Progenitor cell of endocrine pancreas (in vitro differentiated cells): ENCODE results near the gene ZNF48. TPM values are rescaled to one million over a fixed set of nuclear protein-coding genes. Genes with fewer than 3 reads are reported as not detected.

Experiments used
- DNase-seq: peaks from one replicate; pipeline ENCODE4 v3.0.0; 2021; ENCODE audit warnings: low spot score; ENCODE audit not compliant: unreplicated experiment
- H3K27ac Mint-ChIP-seq: 2 replicates; pipeline ENCODE4 v1.8.0; 2021; ENCODE audit warnings: mild to moderate bottlenecking, moderate library complexity, mixed read lengths
- H3K27me3 Mint-ChIP-seq: 2 replicates; pipeline ENCODE4 v1.8.0; 2021; ENCODE audit warnings: mixed read lengths
- H3K36me3 Mint-ChIP-seq: 2 replicates; pipeline ENCODE4 v1.8.0; 2022; ENCODE audit warnings: mixed read lengths; ENCODE audit not compliant: insufficient read depth
- H3K4me1 Mint-ChIP-seq: 2 replicates; pipeline ENCODE4 v1.8.0; 2021; ENCODE audit warnings: low read depth, mixed read lengths
- H3K4me3 Mint-ChIP-seq: 2 replicates; pipeline ENCODE4 v1.8.0; 2021; ENCODE audit warnings: low read depth, mild to moderate bottlenecking, moderate library complexity, mixed read lengths
- H3K9me3 Mint-ChIP-seq: 2 replicates; pipeline ENCODE4 v1.8.0; 2021; ENCODE audit warnings: low read depth, mixed read lengths
- total RNA-seq: library from RNA; stranded (reverse); gene quantifications from 2 replicates; pipeline ENCODE4 v1.2.1, GENCODE V29; 2021
- TF ChIP-seq, protein P1 (sequence below): fragments of 200-600 bp; sonication (generic); IDR thresholded peaks from one replicate; pipeline ENCODE4 v1.5.0; 2021; ENCODE audit warnings: antibody characterized with exemption, mild to moderate bottlenecking; ENCODE audit not compliant: unreplicated experiment

ZNF48 gene
- total RNA-seq, 1 donor from 2014 or later: 62.6 TPM

DNA sequence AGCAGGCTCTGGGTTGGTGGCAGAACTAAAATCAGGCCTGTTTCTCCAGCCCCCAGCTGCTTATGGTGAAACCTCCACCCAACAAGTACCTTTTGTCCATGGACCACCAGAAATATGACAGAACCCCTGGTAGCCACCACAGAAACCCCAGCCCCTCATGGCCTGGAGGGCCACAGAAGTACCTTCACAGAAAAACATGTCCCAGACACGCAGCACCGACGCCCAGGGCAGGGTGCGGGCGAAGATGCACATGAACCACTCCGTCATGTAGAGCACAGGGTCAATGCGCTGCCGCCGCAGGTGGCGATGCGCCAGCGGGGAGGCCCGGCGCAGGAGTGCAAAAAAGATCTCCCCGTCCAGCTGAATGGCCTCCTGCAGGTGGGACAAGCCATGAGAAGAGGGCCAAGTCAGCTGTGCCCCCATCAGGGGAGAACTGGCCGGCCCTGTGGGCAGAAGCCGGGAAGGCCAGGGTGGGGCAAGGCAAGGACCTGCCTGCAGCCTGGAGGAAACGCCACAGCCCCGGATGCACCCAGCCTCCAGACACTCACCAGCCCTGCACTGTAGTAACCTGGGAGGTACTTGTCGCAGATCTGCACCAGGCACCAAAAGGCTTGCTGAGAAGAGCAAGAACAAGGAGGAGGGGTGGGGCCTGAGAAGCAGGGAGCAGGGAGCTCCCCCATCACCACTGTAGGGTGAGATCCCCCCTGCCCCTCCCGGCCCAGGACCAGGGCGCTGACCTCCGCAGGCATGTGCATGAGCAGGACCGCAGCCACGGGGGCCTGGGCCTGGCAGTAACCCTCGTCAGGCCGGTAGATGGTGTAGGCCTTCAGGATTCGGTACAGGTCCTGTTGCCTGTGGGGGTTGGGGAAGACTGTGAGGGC is 36.0 kb upstream of the ZNF48 start:
- TF ChIP-seq, protein P1, sequence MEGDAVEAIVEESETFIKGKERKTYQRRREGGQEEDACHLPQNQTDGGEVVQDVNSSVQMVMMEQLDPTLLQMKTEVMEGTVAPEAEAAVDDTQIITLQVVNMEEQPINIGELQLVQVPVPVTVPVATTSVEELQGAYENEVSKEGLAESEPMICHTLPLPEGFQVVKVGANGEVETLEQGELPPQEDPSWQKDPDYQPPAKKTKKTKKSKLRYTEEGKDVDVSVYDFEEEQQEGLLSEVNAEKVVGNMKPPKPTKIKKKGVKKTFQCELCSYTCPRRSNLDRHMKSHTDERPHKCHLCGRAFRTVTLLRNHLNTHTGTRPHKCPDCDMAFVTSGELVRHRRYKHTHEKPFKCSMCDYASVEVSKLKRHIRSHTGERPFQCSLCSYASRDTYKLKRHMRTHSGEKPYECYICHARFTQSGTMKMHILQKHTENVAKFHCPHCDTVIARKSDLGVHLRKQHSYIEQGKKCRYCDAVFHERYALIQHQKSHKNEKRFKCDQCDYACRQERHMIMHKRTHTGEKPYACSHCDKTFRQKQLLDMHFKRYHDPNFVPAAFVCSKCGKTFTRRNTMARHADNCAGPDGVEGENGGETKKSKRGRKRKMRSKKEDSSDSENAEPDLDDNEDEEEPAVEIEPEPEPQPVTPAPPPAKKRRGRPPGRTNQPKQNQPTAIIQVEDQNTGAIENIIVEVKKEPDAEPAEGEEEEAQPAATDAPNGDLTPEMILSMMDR: no peak
- Mint-ChIP-seq H3K4me1 (peaks cover 10% of the 10 kb centered on the region), H3K9me3 (no peaks in the 10 kb centered on the region), H3K4me3 (no peak overlapping the region), H3K27ac (no peak overlapping the region), H3K36me3 (peaks cover 12% of the 10 kb centered on the region), H3K27me3 (no peaks in the 10 kb centered on the region)
- no peak for DNase-seq

DNA sequence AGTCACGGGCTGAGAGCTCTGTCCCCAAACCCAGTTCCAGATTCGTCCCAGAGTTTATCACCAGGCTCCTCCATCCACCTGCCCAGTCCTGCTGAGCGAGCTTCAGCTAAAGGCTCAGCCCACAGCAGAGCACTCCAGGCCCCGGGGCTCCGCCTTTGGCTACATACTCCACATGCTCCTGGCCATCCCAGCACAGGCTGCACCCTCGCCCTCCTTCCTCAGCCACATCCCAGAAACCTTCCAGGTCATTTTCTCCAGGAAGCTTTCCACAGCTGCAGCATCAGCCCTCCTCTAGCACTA is 35.4 kb upstream of the ZNF48 start:
- H3K27me3 Mint-ChIP-seq: no peaks in the 10 kb centered on the region
- no peak overlapping the region for H3K4me3 Mint-ChIP-seq
- H3K27ac Mint-ChIP-seq: no peak overlapping the region
- TF ChIP-seq, protein P1: no peak
- peaks cover 5% of the 10 kb centered on the region for H3K4me1 Mint-ChIP-seq
- DNase-seq: no peak
- peaks cover 16% of the 10 kb centered on the region for H3K36me3 Mint-ChIP-seq
- H3K9me3 Mint-ChIP-seq: no peaks in the 10 kb centered on the region

DNA sequence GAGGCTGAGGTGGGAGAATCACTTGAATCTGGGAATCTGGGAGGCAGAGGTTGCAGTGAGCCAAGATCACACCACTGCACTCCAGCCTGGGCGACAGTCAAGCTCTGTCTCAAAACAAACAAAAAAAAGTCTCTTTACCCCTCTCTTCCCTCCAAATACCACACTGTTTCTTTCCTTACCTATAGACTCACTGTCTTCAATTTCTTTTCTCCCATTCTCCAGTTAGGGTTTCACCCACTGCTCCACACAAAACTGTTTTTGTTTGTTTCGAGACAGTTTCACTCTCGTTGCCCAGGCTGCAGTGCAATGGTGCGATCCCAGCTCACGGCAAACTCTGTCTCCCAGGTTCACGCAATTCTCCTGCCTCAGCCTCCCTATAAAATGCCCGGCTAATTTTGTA is 34.0 kb upstream of the ZNF48 start:
- DNase-seq: no peak
- peaks cover 5% of the 10 kb centered on the region for H3K4me1 Mint-ChIP-seq
- H3K4me3 Mint-ChIP-seq: no peak overlapping the region
- H3K27me3 Mint-ChIP-seq: no peaks in the 10 kb centered on the region
- peaks cover 18% of the 10 kb centered on the region for H3K36me3 Mint-ChIP-seq
- no peaks in the 10 kb centered on the region for H3K9me3 Mint-ChIP-seq
- TF ChIP-seq, protein P1: no peak
- no peak overlapping the region for H3K27ac Mint-ChIP-seq

DNA sequence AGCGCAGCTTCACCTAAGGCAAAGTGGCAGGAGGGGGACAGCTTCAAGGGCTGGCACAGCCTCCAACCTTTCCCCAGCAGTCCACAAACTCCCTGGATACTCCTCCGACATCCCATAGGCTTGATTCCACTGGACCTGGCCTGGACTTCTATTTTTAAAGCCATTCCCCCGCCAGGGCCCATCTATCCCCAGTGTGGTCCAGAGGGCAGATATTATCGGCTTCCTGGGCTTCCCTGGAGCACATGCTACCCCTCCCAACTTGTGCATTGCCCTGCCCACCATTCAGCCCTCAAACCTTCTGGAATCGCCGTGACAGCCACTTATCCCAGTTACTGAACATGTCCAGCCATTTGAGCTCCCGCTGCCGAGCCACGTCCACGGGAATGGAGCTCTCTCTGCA is 30.0 kb upstream of the ZNF48 start:
- no peaks in the 10 kb centered on the region for H3K27me3 Mint-ChIP-seq
- peaks cover 30% of the 10 kb centered on the region for H3K4me1 Mint-ChIP-seq
- H3K9me3 Mint-ChIP-seq: no peaks in the 10 kb centered on the region
- no peak for DNase-seq
- H3K4me3 Mint-ChIP-seq: no peak overlapping the region
- peaks cover 15% of the 10 kb centered on the region for H3K36me3 Mint-ChIP-seq
- no peak overlapping the region for H3K27ac Mint-ChIP-seq
- TF ChIP-seq, protein P1: no peak

DNA sequence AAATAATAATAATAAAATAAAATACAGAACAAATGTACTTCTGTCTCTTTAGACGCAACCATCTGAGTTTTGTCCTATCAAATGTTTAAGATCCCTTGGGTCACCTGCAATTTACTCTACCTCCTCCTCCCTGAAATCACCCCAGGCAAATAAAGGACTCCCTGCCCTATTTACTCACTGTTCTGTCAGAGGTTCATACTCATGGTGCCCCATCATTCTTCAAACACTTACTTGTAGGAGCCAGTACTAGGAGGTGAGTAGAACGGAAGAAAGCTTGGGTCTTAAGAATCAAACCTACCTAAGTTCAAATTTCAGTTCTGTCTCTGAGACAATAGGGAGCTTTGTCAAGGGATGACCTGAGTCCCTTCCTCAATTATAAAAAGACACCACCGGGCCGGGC is 28.7 kb upstream of the ZNF48 start:
- Mint-ChIP-seq H3K36me3 (peaks cover 12% of the 10 kb centered on the region), H3K27me3 (no peaks in the 10 kb centered on the region), H3K4me3 (no peak overlapping the region), H3K4me1 (peaks cover 36% of the 10 kb centered on the region), H3K9me3 (no peaks in the 10 kb centered on the region), H3K27ac (no peak overlapping the region)
- TF ChIP-seq, protein P1: no peak
- DNase-seq: no peak
